Measurements from ENCODE around the gene COG2.

DNA sequence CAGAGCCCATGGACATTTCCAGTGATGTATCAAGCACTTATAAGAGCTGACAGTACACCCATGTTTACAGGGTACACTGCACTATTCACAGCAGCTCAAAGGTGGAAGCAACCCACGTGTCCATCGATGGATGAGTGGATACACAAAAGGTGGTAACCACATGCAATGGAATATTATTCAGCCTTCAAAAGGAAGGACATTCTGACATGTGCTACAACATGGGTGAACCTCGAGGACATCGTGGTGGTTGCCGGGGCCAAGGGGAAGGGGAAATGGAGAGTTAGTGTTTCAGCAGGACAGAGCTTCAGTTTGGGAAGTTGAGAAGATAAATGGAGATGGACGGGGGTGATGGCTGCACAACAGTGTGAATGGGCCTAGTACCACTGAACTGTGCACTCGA lies 62.5 kb downstream of the COG2 start:
- TF ChIP-seq POLR2A (IDR thresholded peaks at IDR 0.05; ENCODE audit: low read length) = no peak
- TF ChIP-seq GATA1 (IDR thresholded peaks at IDR 0.05; ENCODE audit: low read depth, low read length) = no peak

All from erythroblast (primary cell).